ENCODE data around the gene ARHGEF4. TPM values are rescaled to one million over a fixed set of nuclear protein-coding genes. Genes with fewer than 3 reads are reported as not detected.

The ARHGEF4 gene
- total RNA-seq, 4 donors from 2014 or later = 52.8 to 82.4 (median 73.3) TPM

- Histone ChIP-seq H3K9me3 (no peaks in the 10 kb centered on the region), H3K27me3 (peaks cover 0 to 2% (median 0%) of the 10 kb centered on the region in 4 donors), H3K27ac (no peak overlapping the region), H3K4me3 (no peak overlapping the region), H3K4me1 (no peaks in the 10 kb centered on the region), H3K36me3 (peaks cover 0 to 35% (median 0%) of the 10 kb centered on the region in 3 donors)
- TF ChIP-seq CTCF (IDR thresholded peaks at IDR 0.05) (no peak), POLR2A (IDR thresholded peaks at IDR 0.05) (no peak)
- no peak for DNase-seq
- WGBS, 2 donors = 47 to 59% methylated on average over 5 of the region's 5 CpGs
- intact Hi-C loops (cut with DNase I) = no loop called here
These were observed 190.2 kb downstream of the ARHGEF4 start for GRCh38 chr2:131026919-131027318.

GRCh38 chr2:131027566-131028528, 191.1 kb downstream of the ARHGEF4 start:
- H3K4me1 ChIP-seq = no peaks in the 10 kb centered on the region
- H3K36me3 ChIP-seq = peaks cover 0 to 35% (median 0%) of the 10 kb centered on the region in 3 donors
- no peak overlapping the region for H3K4me3 ChIP-seq
- H3K9me3 ChIP-seq = no peaks in the 10 kb centered on the region
- intact Hi-C loops (cut with DNase I) = no loop called here
- TF ChIP-seq CTCF (IDR thresholded peaks at IDR 0.05) (no peak), POLR2A (IDR thresholded peaks at IDR 0.05) (no peak)
- DNase-seq = no peak
- WGBS, 2 donors = 80 to 83% methylated on average over 5 to 6 of the region's 12 CpGs
- H3K27me3 ChIP-seq = no peaks in the 10 kb centered on the region
- no peak overlapping the region for H3K27ac ChIP-seq

GRCh38 chr2:131029812-131030211, 193.1 kb downstream of the ARHGEF4 start:
- WGBS, 2 donors = 79 to 80% methylated on average over 6 to 8 of the region's 8 CpGs
- TF ChIP-seq CTCF (IDR thresholded peaks at IDR 0.05) (no peak), POLR2A (IDR thresholded peaks at IDR 0.05) (no peak)
- Histone ChIP-seq H3K4me1 (peaks cover 6 to 16% (median 8%) of the 10 kb centered on the region in 3 donors), H3K27ac (no peak overlapping the region), H3K27me3 (peaks cover 0 to 9% (median 0%) of the 10 kb centered on the region in 4 donors), H3K9me3 (no peaks in the 10 kb centered on the region), H3K4me3 (no peak overlapping the region), H3K36me3 (peaks cover 0 to 35% (median 0%) of the 10 kb centered on the region in 3 donors)
- intact Hi-C loops (cut with DNase I) = no loop called here
- DNase-seq = no peak

- no peaks in the 10 kb centered on the region for H3K9me3 ChIP-seq
- 40 to 77% methylated on average over 4 to 8 of the region's 13 CpGs for WGBS, 2 donors
- H3K27me3 ChIP-seq = peaks cover 0 to 17% (median 0%) of the 10 kb centered on the region in 4 donors
- DNase-seq = no peak
- TF ChIP-seq CTCF (IDR thresholded peaks at IDR 0.05) (no peak), POLR2A (IDR thresholded peaks at IDR 0.05) (no peak)
- intact Hi-C loops (cut with DNase I) = no loop called here
- H3K27ac ChIP-seq = no peak overlapping the region
- no peak overlapping the region for H3K4me3 ChIP-seq
- peaks cover 10 to 22% (median 10%) of the 10 kb centered on the region in 3 donors for H3K4me1 ChIP-seq
- peaks cover 0 to 35% (median 0%) of the 10 kb centered on the region in 3 donors for H3K36me3 ChIP-seq
These were observed 193.8 kb downstream of the ARHGEF4 start for GRCh38 chr2:131030478-131030971.

- Histone ChIP-seq H3K9me3 (no peaks in the 10 kb centered on the region), H3K4me3 (no peak overlapping the region), H3K27me3 (peaks cover 0 to 26% (median 0%) of the 10 kb centered on the region in 4 donors), H3K36me3 (peaks cover 0 to 36% (median 0%) of the 10 kb centered on the region in 3 donors), H3K4me1 (peaks cover 10 to 27% (median 10%) of the 10 kb centered on the region in 3 donors), H3K27ac (no peak overlapping the region)
- no peak for TF ChIP-seq CTCF (IDR thresholded peaks at IDR 0.05)
- no peak for TF ChIP-seq POLR2A (IDR thresholded peaks at IDR 0.05)
- 72 to 76% methylated on average over 7 to 8 of the region's 9 CpGs for WGBS, 2 donors
- intact Hi-C loops (cut with DNase I) = no loop called here
- no peak for DNase-seq
These were observed 194.7 kb downstream of the ARHGEF4 start for GRCh38 chr2:131031431-131031841.

All from esophagus squamous epithelium (tissue), 5 donors.